HG03378 (cell line): Measurements from ENCODE around the gene ANKRD2.
"Not testable (repeated sequence)": the region's sequence is repeated elsewhere in the genome, so short reads cannot be mapped to it uniquely, and the experiment has no call there.

Source experiments
- ATAC-seq: cut with Tn5 transposase; IDR thresholded peaks from one replicate; pipeline ENCODE4 v1.9.1; 2021; ENCODE audit warnings: mild to moderate bottlenecking, moderate library complexity; ENCODE audit not compliant: unreplicated experiment

Gene ANKRD2

GRCh38 chr10:97572214-97572989 lies at the start of gene ANKRD2:
ANKRD2 (plus strand) TSS chr10:97572779; CDS start chr10:97572789, 10 bp downstream.
- no peak for ATAC-seq

GRCh38 chr10:97522937-97523336 lies 49.6 kb upstream of the ANKRD2 start:
- ATAC-seq: no peak

- no peak for ATAC-seq
Observed at GRCh38 chr10:97525086-97525485, 47.5 kb upstream of the ANKRD2 start.

- no peak for ATAC-seq
Observed at GRCh38 chr10:97525683-97526110, 46.9 kb upstream of the ANKRD2 start.

GRCh38 chr10:97528876-97529275 lies 43.7 kb upstream of the ANKRD2 start:
- not testable (repeated sequence) for ATAC-seq

- no peak for ATAC-seq
Observed at GRCh38 chr10:97529685-97530465, 42.7 kb upstream of the ANKRD2 start.

- no peak for ATAC-seq
Observed at GRCh38 chr10:97531401-97531986, 41.1 kb upstream of the ANKRD2 start.

GRCh38 chr10:97532935-97533671 lies 39.5 kb upstream of the ANKRD2 start:
- ATAC-seq: no peak

- ATAC-seq: no peak
Observed at GRCh38 chr10:97533888-97534287, 38.7 kb upstream of the ANKRD2 start.

- no peak for ATAC-seq
Observed at GRCh38 chr10:97534746-97535367, 37.7 kb upstream of the ANKRD2 start.

- no peak for ATAC-seq
Observed at GRCh38 chr10:97537186-97537869, 35.3 kb upstream of the ANKRD2 start.

- no peak for ATAC-seq
Observed at GRCh38 chr10:97538411-97538810, 34.2 kb upstream of the ANKRD2 start.

GRCh38 chr10:97538839-97539238 lies 33.7 kb upstream of the ANKRD2 start:
- no peak for ATAC-seq

GRCh38 chr10:97539523-97540200 lies 32.9 kb upstream of the ANKRD2 start:
- ATAC-seq: no peak

- ATAC-seq: no peak
Observed at GRCh38 chr10:97540669-97541500, 31.7 kb upstream of the ANKRD2 start.

GRCh38 chr10:97542169-97543024 lies 30.2 kb upstream of the ANKRD2 start:
- no peak for ATAC-seq

GRCh38 chr10:97543025-97543546 lies 29.5 kb upstream of the ANKRD2 start:
- no peak for ATAC-seq
